Astrocyte (in vitro differentiated cells and primary cell): ENCODE results near the gene PIK3CB.

Source experiments
- EZH2 ChIP-seq: IDR thresholded peaks from 2 replicates; pipeline ENCODE4 v1.6.1; 2012; ENCODE audit warnings: mild to moderate bottlenecking, low read length, inconsistent platforms; ENCODE audit not compliant: insufficient read depth
- TF ChIP-seq, protein P1 (sequence below): IDR thresholded peaks from 2 replicates; pipeline ENCODE4 v1.5.1; 2011; ENCODE audit warnings: low read depth, mild to moderate bottlenecking, inconsistent platforms, low read length, moderate library complexity; ENCODE audit not compliant: insufficient read depth

DNA sequence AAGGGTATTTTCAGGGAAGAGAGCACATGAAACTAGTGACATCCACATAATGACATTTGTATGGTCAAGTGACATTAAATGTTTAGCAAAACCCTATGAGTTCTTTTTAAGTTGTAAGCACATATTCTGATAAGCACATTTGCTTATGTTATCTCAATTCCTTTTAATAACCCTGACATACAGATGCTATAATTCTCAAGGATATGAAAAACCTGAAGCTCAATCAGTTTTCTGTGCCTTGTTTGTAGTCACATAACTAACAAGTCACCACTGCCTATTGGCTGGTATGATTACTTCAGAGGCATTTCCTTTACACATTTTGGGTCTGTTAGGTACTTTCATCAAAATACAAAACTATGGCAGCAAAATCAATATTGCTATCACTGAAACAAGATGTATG lies 152.1 kb downstream of the PIK3CB start:
- TF ChIP-seq, protein P1, sequence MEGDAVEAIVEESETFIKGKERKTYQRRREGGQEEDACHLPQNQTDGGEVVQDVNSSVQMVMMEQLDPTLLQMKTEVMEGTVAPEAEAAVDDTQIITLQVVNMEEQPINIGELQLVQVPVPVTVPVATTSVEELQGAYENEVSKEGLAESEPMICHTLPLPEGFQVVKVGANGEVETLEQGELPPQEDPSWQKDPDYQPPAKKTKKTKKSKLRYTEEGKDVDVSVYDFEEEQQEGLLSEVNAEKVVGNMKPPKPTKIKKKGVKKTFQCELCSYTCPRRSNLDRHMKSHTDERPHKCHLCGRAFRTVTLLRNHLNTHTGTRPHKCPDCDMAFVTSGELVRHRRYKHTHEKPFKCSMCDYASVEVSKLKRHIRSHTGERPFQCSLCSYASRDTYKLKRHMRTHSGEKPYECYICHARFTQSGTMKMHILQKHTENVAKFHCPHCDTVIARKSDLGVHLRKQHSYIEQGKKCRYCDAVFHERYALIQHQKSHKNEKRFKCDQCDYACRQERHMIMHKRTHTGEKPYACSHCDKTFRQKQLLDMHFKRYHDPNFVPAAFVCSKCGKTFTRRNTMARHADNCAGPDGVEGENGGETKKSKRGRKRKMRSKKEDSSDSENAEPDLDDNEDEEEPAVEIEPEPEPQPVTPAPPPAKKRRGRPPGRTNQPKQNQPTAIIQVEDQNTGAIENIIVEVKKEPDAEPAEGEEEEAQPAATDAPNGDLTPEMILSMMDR: no peak
- no peak for TF ChIP-seq EZH2
